NCI-H82 treated with DMSO at 0.1 percent for 48 hours (cell line): ENCODE results near the gene PSMD8.
"Not testable (repeated sequence)": the region's sequence is repeated elsewhere in the genome, so short reads cannot be mapped to it uniquely, and the experiment has no call there.

Experiments used
- DNase-seq: peaks from one replicate; lab custom pipeline; 2025; ENCODE audit not compliant: unreplicated experiment; lab: John Stamatoyannopoulos, UW

Gene PSMD8

DNA sequence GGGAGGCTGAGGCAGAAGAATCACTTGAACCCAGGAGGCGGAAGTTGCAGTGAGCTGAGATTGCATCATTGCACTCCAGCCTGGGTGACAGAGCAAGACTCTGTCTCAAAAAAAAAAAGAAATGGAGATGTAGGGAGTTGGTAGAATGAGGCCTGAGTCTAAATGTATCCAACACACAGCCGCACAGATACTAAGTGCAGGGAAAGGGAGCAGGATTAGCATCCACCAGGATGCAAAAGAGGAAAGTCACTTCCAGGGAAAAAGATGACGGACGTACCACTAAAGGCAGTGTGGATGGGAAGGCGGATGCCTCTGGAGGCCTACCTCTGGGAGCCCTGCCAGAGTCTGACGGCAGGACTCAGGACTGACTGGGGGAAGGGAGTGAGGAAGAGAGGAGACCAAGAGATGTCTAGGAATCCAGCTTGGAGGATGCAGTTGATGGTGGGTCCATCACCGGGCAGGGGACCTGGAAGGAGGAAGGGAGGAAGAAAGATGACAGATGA lies 35.3 kb downstream of the PSMD8 start:
- DNase-seq = no peak

DNA sequence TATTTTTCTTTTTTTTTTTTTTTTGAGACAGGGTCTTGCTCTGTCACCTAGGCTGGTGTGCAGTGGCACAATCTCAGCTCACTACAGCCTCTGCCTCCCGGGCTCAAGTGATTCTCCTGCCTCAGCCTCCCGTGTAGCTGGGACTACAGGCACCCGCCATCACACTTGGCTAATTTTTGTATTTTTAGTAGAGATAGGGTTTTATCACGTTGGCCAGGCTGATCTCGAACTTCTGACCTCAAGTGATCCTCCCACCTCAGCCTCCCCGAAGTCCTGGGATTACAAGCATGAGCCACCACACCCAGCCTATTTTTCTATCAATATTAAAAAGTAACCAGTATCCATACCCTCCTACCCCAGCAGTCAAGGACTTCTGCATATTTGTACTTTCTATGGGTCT lies 36.0 kb downstream of the PSMD8 start:
- not testable (repeated sequence) for DNase-seq

DNA sequence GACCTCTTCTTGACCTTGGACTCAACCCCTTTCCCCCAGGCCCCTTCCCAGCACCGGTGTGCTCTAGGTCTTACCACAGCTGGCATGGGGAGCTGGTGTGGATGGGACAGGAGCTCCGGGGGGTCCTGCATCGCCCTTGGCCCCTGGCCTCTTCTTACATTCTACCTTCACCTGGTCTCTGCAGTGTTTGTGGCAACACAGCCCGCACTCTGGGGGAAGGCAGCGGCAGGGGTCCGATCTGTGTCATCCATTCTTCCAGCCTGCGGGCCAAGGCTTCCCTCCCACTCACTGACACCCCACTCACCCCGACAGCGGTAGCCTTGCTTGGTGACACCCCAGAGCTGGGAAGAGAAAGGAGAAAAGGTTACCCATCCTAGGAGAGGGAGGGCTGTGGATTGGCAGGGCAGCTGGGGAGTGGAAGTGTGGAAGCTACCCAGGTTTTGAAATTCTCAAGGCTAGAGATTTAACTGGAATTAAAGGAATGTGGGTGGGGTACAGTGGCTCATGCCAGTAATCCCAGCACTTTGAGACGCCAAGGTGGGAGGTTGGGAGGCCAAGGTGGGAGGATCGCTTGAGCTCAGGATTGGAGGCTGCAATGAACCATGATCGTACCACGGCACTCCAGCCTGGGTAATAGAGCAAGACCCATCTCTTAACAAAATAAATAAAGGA lies 36.8 kb downstream of the PSMD8 start:
- DNase-seq = no peak

DNA sequence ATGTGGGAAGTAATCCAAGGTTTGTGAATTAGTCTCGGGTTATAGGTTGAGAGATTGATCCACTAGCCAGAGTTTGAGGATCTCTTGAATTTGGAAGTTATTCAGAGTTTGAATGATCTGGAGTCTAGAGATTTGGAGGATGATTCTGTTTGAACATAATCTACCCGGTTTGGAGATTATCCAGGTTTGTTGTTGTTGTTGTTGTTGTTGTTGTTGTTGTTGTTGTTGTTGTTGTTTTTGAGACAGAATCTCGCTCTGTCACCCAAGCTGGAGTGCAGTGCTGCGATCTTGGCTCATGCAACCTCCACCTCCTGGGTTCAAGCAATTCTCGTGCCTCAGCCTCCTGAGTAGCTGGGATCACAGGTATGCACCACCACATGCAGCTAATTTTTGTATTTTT lies 37.5 kb downstream of the PSMD8 start:
- DNase-seq = not testable (repeated sequence)

DNA sequence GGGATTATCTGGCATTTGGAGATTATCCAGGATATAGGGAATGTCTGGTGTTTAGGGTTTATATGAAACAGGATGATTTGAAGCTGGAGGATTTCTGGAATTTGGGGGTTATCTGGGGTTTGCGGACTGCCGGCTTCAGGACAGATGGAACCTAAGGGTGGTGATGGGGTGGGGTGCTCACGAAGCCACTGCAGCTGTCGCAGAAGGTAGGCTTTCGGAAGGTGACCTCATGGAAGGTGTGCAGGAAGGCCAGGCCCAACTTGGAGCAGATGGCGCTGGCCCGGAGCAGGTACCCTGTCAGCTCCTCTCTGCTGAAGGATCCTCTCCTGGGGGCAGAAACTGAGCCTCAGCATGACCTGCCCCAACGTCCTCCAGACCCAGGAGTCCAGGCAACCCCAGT lies 38.1 kb downstream of the PSMD8 start:
- DNase-seq = peak; percentile 94

DNA sequence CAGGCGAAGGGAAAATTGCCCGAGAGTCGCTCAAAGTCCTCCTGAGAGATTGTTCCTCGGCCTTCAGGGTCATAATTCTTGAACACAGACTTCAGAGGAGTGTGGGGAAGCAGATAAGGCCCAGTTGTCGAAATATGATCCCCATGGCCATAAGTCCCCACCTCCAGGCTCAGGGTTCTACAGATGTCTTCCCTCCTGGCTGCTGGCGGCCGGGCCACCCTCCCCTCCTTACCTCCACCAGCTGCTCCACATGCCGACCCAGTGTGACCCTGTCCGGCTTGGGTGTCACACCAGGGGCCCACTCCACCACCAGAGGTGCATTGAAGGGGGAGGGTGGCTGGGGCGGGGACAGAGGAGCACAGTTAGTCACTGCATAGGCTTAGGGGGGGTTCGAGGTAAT lies 38.6 kb downstream of the PSMD8 start:
- peak; percentile 68 for DNase-seq

DNA sequence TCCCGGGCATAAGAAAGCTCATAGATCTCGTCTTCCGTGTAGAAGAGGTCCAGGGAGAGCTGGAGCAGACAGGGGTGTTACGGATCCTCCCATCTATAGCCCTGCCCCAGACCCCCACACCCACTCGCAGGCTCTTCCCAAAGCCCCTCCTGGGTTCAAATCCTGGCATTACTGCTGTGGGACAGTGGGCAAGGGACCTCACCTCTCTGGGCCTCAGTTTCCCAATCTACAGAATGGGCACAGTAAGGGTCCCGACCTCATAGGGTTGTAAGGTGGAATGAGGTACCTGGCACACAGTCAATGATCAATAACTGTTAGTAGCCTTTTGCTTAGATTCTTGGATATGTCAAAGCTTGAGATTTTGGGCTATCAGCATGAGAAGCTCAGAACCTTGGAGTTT lies 39.0 kb downstream of the PSMD8 start:
- DNase-seq = no peak

DNA sequence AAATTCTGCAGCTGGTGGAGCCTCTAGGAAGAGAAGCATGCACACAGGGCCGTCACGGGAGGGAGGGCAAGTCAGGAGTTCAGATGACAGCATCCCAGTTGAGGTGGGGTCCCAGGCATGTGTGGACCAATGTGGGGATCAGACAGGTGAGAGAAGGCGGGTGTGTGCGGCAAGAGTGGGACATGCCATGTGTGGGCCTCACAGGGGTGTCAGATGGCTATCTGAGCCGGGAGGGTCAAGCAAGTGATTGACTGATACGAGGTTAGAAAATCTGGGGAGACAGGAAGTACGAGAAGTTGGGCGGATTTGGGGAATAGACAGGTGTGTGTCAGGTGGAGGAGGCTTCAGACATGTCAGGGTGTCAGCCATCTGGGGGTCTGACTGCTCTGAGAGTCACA lies 42.8 kb downstream of the PSMD8 start:
- DNase-seq = no peak

DNA sequence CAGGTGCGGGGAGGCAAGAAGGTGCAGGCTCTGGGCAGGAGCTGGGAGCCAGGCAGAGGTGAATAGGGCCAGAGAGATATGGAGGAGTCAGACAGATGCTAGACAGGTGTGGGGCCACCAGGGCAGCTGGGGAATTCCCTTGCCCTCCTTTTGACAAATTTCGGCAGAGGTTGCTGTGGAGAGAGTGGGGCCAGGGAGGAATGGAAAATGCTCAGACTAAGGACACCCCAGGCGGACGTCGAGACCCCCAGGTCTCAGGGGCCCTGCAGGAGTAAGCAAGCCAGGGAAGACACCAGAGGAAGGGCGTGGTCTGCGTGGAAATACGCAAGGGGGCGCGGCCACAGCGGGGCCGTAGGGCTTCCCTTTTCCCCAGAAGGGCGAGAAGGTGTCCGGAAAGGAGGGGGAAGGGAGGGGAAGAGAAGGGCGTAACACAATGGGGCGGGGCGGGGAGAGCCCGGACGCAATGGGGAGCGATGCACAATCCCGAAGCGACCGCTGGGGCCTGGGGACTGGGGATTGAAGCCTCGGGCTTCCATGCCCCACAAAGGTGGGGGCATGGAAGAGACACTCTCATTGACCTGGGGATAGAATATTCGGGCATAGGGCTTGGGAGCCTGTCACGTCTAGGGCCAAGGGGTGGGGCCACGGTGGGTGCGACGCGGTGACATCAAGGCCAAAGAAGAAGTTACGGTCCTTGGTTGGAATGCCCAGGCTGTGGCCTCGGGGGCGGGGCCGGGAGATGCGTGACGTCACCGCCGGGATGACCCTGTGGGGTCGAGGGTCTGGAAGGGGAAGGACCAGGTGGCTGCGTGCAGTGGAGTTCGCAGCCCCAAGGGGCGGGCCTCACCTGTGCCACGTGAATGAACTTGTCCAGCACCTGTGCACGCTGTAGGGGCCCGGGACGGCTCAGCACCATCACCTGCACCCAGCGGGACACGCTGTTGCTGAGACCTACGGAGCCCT lies 43.5 kb downstream of the PSMD8 start:
- DNase-seq = peak; percentile 60

DNA sequence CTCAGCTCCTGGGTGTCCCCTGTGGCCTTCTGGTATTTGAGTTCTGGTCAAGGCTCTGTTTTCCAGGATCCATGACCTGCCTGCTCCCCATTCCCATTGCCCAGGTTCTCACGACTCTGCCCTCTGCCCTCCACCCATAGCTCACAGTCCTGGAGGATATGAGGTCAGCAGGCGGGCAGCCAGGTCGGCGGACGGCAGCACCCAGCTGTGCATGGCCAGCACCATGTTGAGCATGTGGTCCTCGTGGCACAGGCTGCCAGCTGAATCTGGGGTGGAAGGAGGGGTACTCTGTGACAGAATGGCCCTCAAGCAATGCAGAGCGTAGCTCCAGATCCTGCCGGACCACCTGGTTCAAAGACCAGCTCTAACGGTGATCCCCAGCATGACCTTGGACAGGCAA lies 46.6 kb downstream of the PSMD8 start:
- DNase-seq = no peak

DNA sequence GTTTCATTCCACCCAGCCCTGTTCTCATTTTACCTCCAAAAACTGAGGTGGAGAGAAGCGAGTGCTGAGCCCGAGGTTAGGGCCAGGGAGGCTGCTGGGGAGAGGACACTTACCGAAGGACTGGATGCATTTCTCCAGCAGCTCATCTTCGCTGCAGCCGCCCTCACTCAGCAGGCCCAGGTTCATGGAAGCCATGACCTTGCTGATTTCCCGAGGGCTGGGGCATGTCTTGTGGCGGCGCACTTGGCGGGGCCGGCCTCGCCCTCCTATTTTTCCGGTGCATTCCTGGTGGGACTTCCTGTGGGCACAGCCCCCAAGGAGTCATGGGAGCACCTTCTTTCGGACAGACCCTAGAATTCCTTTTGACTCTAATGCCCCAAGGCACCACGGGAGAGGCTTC lies 47.5 kb downstream of the PSMD8 start:
- DNase-seq = no peak

DNA sequence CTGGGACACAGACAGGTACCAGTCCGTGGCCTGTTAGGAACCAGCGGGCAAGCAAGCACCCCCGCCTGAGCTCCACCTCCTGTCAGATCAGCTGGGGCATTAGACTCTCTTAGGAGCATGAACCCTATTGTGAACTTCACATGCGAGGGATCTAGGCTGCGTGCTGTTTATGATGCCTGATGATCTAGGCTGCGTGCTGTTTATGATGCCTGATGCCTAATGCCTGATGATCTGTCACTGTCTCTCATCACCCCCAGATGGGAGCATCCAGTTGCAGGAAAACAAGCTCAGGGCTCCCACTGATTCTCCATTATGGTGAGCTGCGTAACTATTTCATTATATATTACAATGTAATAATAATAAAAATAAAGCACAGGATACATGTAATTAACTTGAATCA lies 48.1 kb downstream of the PSMD8 start:
- DNase-seq = no peak

DNA sequence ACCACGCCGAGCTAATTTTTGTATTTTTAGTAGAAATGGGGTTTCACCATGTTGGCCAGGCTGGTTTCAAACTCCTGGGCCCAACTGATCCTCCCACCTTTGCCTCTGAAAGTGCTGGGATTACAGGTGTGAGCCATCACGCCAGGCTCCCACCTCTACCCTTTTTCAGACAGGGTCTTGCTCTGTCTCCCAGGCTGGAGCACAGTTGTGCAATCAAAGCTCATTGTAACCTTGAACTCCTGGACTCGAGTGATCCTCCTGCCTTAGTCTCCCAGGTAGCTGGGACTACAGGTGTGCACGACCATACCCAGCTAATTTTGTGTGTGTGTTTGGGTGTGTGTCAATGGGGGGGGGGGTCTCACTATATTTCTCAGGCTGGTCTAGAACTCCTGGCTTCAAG lies 49.9 kb downstream of the PSMD8 start:
- no peak for DNase-seq

DNA sequence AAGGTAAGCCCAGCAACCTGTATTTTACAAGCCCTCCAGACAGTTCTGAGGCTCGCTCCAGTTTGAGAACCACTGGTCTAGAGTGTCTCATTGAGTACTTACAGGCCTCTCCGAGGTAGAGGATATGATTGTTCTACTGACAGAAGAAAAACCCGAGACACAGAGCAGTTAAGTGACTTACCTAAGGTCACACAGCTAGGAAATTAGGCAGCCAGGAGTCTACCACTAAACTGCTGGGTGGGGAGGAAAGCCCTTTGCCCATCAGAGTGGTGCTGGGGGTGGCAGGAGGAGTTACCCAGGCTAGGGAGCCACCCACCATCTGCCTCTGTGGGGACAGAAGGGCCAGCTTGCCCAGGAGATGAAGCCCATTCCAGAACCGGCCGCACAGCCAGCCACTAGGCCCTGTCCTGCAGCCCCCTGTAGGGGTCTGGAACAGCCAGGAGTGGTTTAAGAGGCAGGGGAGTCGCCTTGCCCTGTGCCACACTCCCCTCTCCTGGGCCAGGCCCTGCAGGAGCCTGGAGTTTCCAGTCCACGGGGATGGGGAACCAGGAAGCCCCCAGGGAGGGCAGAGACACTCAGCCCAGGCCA lies 50.9 kb downstream of the PSMD8 start:
- no peak for DNase-seq

DNA sequence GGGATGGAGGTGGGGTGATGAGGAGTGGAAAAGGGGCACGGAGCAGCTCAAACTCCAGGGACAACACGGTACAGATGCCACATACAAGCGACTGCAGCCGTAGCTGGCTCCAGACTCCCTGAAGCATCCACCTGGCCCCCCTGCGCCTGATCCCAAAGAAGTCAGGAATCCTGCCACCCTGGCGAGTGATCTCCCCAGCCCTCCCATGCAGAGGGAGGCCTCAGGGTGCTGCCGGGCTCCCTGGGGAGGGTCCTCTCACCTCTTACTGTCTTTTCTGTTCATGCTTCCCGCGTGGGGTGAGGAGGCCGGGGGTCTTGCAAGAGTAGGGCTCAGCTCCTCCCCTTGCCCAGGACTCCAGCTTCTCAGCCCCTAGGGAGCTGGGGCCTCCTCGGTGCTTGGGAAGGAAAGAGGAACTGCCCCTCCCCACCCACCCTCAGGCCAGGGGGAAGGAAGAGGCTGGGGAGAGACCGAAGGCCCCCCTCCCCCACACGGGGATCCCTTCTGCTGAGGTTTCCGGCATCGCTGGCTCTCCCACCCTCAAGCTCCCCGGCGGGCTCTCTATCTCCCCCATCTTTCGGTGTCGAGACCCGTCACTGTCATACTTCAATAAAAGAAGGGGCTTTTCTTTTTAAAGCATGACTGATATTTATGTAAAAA lies 51.6 kb downstream of the PSMD8 start, which contains the start of gene RASGRP4:
RASGRP4 (minus strand) TSS at position 410 of the 657 bp plus-strand sequence; CDS start at position 282, 128 bp downstream.
- no peak for DNase-seq

DNA sequence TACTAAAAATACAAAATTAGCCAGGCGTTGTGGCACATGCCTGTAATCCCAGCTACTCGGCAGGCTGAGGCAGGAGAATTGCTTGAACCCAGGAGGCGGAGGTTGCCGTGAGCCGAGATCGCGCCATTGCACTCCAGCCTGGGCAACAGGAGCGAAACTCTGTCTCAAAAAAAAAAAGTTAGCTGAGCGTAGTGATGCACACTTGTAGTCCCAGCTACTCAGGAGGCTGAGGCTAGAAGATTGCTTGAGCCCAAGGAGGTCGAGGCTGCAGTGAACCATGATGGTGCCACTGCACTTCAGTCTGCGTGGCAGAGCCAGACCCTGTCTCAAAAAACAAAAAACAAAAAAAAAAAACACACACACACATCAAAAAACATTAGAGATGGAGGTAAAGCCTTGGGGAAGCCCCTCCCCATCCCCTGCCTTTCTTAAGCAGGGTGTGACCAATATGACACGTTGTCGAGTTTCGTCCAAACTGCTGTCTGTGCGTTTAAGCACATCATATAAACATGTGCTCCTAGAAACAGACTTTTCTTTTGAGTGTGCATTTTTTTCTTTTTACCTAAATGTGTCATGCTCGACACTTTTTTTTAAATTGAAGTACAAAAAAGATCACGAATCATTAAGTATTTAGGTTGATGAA lies 52.8 kb downstream of the PSMD8 start:
- not testable (repeated sequence) for DNase-seq

DNA sequence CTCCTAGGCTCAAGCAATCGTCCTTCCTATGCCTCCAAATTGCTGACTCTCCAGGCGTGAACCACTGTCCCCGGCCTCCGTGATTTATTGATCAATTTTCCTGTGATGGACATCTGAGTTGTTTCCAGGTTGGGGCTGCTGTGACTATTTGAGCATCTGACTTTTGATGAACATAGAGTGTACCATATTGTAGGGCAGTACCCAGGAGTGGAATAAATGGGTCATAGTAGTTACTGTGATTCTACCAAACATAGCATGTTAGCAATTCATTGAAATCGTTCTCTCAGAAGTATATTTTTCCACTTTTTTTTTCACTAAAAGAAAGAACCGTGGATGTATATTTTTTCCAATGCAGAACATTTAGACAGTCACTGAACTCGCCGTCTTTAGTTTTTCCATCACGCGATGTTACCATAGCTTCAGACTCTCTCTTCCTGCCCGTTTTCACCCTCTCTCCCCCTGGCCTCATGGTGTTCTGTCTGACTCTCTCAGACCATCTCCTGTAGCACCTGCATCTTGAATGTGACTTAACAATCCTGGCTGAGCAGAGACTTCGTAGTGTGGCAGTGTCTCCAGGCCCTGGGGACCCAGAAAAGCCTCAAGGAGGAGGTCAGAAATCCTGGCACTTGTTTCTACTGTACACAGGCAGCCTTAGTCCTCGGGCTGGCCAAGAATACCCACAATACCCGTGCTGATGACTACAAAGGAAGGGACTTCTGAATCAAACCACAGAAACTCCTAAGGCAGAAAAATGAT lies 54.9 kb downstream of the PSMD8 start:
- DNase-seq = no peak

DNA sequence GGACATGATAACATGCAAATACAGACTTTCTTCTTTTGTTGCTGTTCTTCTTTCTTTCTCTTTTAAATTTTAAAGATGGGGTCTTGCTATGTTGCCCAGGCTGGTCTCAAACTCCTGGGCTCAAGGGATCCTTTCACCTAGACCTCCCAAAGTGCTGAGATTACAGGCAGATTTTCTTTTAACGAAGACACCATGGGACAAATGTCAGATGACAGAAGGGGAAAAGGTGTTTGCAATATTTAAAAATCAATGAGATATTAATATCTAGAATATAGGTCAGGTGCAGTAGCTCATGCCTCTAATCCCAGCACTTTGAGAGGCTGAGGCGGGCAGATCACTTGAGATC lies 55.4 kb downstream of the PSMD8 start:
- no peak for DNase-seq

DNA sequence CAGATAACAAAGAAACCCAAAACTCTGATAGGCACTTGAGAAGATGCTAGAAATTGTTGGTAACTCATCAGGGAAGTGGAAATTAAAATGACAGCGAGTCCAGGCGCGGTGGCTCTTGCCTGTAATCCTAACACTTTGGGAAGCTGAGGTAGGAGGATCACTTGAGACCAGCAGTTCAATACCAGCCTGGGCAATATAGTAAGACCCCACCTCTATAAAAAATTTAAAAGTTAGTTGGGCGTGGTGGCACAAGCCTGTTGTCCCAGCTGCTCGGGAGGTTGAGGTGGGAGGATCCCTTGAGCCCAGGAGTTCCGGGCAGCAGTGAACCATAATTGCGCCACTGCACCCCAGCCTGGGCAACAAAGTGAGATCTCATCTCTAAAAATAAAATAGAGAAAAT lies 56.6 kb downstream of the PSMD8 start:
- no peak for DNase-seq

DNA sequence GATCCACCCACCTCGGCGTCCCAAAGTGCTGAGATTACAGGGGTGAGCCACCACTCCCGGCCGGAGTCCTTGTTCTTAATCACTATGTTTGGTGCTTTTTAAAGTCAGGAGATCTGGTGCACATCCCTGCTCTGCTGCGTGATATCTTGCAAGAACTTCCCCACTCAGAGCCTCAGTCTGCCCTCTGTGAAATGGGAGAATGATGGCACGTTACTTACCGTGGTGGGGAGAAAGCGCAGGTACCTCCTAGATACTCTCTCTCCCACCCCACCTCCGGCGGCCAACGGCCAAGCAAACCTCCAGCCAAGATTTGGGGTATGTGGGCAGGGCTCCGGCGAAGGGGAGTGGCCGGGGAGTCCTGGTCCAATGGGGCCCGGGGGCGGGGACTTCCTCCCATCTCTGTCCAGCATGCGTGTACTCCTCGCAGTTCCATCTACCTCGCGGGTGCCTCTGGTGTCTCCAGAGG lies 58.9 kb downstream of the PSMD8 start, which contains the start of gene RYR1:
RYR1 (plus strand) TSS at position 424 of the 466 bp plus-strand sequence. CDS start 139 bp downstream, outside the sequence.
- DNase-seq = peak; percentile 23
